Epidermal melanocyte (primary cell): Measurements from ENCODE around the gene TIMP3.
"Not testable (repeated sequence)": the region's sequence is repeated elsewhere in the genome, so short reads cannot be mapped to it uniquely, and the experiment has no call there.

Experiments
- DNase-seq: peaks from one replicate; pipeline ENCODE4 v3.0.0; 2011; ENCODE audit warnings: low spot score; ENCODE audit not compliant: insufficient read length

TIMP3 gene

GRCh38 chr22:32852395-32853251, 51.1 kb downstream of the TIMP3 start:
- no peak for DNase-seq

- no peak for DNase-seq
Measured at GRCh38 chr22:32853662-32854061, 52.2 kb downstream of the TIMP3 start.

DNA sequence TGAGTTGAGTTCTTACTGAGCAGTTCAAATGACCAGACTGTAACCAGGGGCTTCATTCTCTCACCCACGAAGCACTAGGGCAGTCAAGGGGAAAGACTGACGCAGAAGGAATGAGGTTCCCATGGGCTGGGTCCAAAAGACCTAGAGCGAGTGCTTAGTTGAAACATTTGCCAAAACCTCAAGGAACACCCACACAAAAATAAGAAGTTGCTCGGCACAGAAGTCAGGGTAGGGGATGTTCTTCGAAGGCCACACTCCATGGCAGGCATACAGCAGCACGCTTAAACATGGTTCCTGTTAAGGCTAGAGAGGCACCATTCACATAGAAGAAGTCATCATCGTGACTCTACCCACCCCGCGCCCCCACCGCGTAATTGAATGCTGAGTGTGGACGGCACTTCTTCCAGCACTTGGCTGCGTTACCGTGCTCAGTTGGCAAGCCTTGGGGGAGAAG, 52.9 kb downstream of the TIMP3 start:
- no peak for DNase-seq

- DNase-seq: no peak
Measured at GRCh38 chr22:32855045-32855756, 53.7 kb downstream of the TIMP3 start.

GRCh38 chr22:32858121-32858703, 56.7 kb downstream of the TIMP3 start:
- DNase-seq: no peak

DNA sequence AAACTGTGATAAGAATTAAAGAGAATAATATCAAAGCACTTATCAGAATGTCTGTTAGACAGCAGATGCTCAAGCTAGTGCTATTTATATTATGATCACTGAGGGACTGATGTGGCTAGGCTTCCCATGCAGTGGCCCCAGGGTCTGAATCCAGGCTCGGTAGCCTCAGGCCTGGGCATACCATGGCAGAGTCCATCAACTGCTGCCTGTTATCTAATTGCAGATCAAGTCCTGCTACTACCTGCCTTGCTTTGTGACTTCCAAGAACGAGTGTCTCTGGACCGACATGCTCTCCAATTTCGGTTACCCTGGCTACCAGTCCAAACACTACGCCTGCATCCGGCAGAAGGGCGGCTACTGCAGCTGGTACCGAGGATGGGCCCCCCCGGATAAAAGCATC, 57.5 kb downstream of the TIMP3 start:
- DNase-seq: no peak

GRCh38 chr22:32859743-32860142, 58.2 kb downstream of the TIMP3 start:
- DNase-seq: no peak

DNA sequence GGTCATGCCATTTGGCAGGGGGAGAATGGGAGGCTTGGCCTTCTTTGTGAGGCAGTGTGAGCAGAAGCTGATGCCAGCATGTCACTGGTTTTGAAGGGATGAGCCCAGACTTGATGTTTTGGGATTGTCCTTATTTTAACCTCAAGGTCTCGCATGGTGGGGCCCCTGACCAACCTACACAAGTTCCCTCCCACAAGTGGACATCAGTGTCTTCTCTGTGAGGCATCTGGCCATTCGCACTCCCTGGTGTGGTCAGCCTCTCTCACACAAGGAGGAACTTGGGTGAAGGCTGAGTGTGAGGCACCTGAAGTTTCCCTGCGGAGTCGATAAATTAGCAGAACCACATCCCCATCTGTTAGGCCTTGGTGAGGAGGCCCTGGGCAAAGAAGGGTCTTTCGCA, 59.8 kb downstream of the TIMP3 start:
- DNase-seq: no peak

DNA sequence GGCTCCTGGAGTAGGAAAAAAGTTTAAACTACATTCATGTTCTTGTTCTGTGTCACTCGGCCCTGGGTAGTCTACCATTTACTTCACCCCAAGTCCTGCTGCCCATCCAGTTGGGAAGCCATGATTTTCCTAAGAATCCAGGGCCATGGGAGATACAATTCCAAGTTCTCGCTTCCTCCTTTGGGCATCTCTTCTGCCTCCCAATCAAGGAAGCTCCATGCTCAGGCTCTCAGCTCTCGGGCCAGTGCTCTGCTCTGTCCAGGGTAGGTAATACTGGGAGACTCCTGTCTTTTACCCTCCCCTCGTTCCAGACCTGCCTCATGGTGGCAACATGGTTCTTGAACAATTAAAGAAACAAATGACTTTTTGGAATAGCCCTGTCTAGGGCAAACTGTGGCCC, 60.6 kb downstream of the TIMP3 start:
- DNase-seq: no peak

DNA sequence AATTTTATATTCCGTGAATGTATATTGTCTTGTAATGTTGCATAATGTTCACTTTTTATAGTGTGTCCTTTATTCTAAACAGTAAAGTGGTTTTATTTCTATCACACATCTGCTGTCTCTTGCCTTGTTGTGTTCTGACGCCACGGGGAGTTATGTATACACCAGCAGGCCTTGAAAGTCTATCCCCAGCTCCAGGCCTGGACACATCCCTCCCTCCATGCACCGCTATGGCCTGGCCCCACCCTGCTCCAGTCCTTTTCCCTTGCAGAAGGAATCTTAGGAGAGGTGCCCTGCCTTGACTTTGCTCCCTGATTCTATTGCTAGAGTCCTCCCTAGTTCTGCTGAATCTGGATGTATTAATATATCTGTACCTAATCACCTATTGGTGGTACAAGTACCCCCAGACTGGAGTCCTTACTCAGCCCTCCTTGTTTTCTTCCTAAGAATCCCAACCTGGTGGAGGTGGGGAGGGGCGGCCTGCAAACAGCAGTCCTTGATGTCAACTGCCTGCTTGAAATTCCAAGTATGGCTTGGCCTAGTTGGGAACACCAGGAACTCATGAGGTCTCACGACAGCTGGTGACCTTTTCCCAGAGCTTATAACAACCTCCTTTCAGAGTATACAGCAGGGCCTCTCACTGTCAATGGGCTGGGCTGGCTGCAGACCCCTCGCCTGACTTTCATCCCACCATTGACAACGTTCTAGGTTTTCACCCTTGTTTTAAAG, 61.6 kb downstream of the TIMP3 start:
- DNase-seq: no peak

GRCh38 chr22:32864041-32864440, 62.5 kb downstream of the TIMP3 start:
- no peak for DNase-seq

- no peak for DNase-seq
Measured at GRCh38 chr22:32864596-32864995, 63.1 kb downstream of the TIMP3 start.

DNA sequence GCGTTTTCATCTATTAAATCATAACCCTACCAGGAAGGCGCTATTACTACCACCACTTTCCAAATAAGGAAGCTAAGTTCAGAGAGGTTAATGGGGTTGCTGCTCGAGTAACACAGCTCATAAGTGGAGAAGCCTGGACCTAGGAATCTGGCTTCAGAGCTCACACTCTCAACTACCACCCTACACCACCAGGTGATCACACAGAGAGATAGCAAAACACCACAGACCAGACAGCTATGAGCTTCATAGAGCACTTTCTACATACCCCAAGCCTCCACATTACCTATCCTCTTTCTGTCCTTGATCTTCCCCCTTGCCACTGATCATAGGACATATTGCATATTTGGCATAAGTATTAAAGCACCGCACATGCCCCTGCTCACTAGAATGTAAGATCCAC, 65.4 kb downstream of the TIMP3 start:
- DNase-seq: no peak

GRCh38 chr22:32868946-32869345, 67.4 kb downstream of the TIMP3 start:
- DNase-seq: no peak

GRCh38 chr22:32870474-32870873, 69.0 kb downstream of the TIMP3 start:
- DNase-seq: no peak

GRCh38 chr22:32873604-32874003, 72.1 kb downstream of the TIMP3 start:
- DNase-seq: not testable (repeated sequence)

- DNase-seq: no peak
Measured at GRCh38 chr22:32874385-32874784, 72.9 kb downstream of the TIMP3 start.

GRCh38 chr22:32874976-32875375, 73.5 kb downstream of the TIMP3 start:
- no peak for DNase-seq

GRCh38 chr22:32876516-32876915, 75.0 kb downstream of the TIMP3 start:
- DNase-seq: no peak

- DNase-seq: no peak
Measured at GRCh38 chr22:32877196-32877595, 75.7 kb downstream of the TIMP3 start.

- DNase-seq: no peak
Measured at GRCh38 chr22:32879550-32879949, 78.0 kb downstream of the TIMP3 start.

- DNase-seq: no peak
Measured at GRCh38 chr22:32880061-32880460, 78.6 kb downstream of the TIMP3 start.
